Urinary bladder (tissue), 2 donors: ENCODE results near the gene ACOX2. TPM values are rescaled to one million over a fixed set of nuclear protein-coding genes. Genes with fewer than 3 reads are reported as not detected.

ENCODE experiments used
- polyA plus RNA-seq: library from polyadenylated mRNA; stranded (reverse); fragments of 200-250 nt; gene quantifications from one replicate; pipeline ENCODE4 v1.2.3, GENCODE V29; 2013
- total RNA-seq: library from RNA; depleted of rRNA; stranded (reverse); fragments of >200 nt; gene quantifications from one replicate; pipeline ENCODE4 v1.2.3, GENCODE V29; 2014
- donor health status: healthy.

ACOX2 gene
- total and polyA plus RNA-seq, 2 donors: 25.7 to 28.8 TPM

Other genes starting within 250 kb of the ACOX2 start
- 19.2 TPM for gene RPP14, start 230.9 kb downstream of the ACOX2 start, total RNA-seq
- 9.4 TPM for gene RPP14, start 230.9 kb downstream of the ACOX2 start, polyA plus RNA-seq
- 11.0 TPM for gene HTD2, start 230.7 kb downstream of the ACOX2 start, total RNA-seq
- gene HTD2, start 230.7 kb downstream of the ACOX2 start, polyA plus RNA-seq: 10.6 TPM
- gene PXK, start 204.3 kb downstream of the ACOX2 start, total RNA-seq: 73.9 TPM
- 25.3 TPM for gene PXK, start 204.3 kb downstream of the ACOX2 start, polyA plus RNA-seq
- gene PDHB, start 103.4 kb downstream of the ACOX2 start, total RNA-seq: 72.3 TPM
- gene PDHB, start 103.4 kb downstream of the ACOX2 start, polyA plus RNA-seq: 99.4 TPM
- gene KCTD6, start 45.1 kb downstream of the ACOX2 start, total RNA-seq: 28.2 TPM
- 10.7 TPM for gene KCTD6, start 45.1 kb downstream of the ACOX2 start, polyA plus RNA-seq
- gene FAM107A, start 40.2 kb upstream of the ACOX2 start, total RNA-seq: 9.8 TPM
- 152 TPM for gene FAM107A, start 40.2 kb upstream of the ACOX2 start, polyA plus RNA-seq
- gene FAM3D, start 129.6 kb upstream of the ACOX2 start, total RNA-seq: 6.5 TPM
- gene FAM3D, start 129.6 kb upstream of the ACOX2 start, polyA plus RNA-seq: 2.1 TPM